Skeletal muscle satellite cell (primary cell): ENCODE data around the gene DNM1.

Experiments
- H3K27me3 ChIP-seq: 2 replicates; pipeline ENCODE4 v1.7.0; 2013; ENCODE audit warnings: low read length; ENCODE audit not compliant: control insufficient read depth, insufficient read depth
- H3K36me3 ChIP-seq: 2 replicates; pipeline ENCODE4 v1.7.0; 2013; ENCODE audit warnings: mild to moderate bottlenecking, control low read depth, low read length; ENCODE audit not compliant: insufficient read depth
- H3K4me1 ChIP-seq: 2 replicates; pipeline ENCODE4 v1.7.0; 2013; ENCODE audit warnings: low read length; ENCODE audit not compliant: control insufficient read depth, insufficient read depth
- H3K4me2 ChIP-seq: 2 replicates; pipeline ENCODE4 v1.7.0; 2013; ENCODE audit warnings: mild to moderate bottlenecking, low read length
- H3K4me3 ChIP-seq: 2 replicates; pipeline ENCODE4 v1.7.0; 2013; ENCODE audit warnings: low read length
- H3K9ac ChIP-seq: 2 replicates; pipeline ENCODE4 v1.7.0; 2013; ENCODE audit warnings: mild to moderate bottlenecking, low read depth, low read length, moderate library complexity
- H3K9me3 ChIP-seq: replicated peaks from 2 replicates; pipeline ENCODE4 v1.7.0; 2013; ENCODE audit warnings: mild to moderate bottlenecking, control low read depth, low read length

The DNM1 gene

GRCh38 chr9:128208946-128209669 is 5.9 kb downstream of the DNM1 start:
- no peaks in the 10 kb centered on the region for H3K36me3 ChIP-seq
- no peaks in the 10 kb centered on the region for H3K9me3 ChIP-seq
- H3K4me2 ChIP-seq, result no peak overlapping the region
- H3K9ac ChIP-seq, result no peak overlapping the region
- no peak overlapping the region for H3K4me3 ChIP-seq
- peaks cover 69% of the 10 kb centered on the region for H3K27me3 ChIP-seq
- H3K4me1 ChIP-seq, result peaks cover 2% of the 10 kb centered on the region

- no peak overlapping the region for H3K4me2 ChIP-seq
- no peaks in the 10 kb centered on the region for H3K9me3 ChIP-seq
- H3K9ac ChIP-seq, result no peak overlapping the region
- H3K4me3 ChIP-seq, result no peak overlapping the region
- no peaks in the 10 kb centered on the region for H3K36me3 ChIP-seq
- peaks cover 49% of the 10 kb centered on the region for H3K27me3 ChIP-seq
- peaks cover 16% of the 10 kb centered on the region for H3K4me1 ChIP-seq
Observed at GRCh38 chr9:128211186-128211980, 8.2 kb downstream of the DNM1 start.

GRCh38 chr9:128211981-128212281 is 8.8 kb downstream of the DNM1 start:
- H3K9me3 ChIP-seq, result no peaks in the 10 kb centered on the region
- H3K4me2 ChIP-seq, result no peak overlapping the region
- H3K36me3 ChIP-seq, result no peaks in the 10 kb centered on the region
- H3K9ac ChIP-seq, result no peak overlapping the region
- H3K27me3 ChIP-seq, result peaks cover 46% of the 10 kb centered on the region
- no peak overlapping the region for H3K4me3 ChIP-seq
- H3K4me1 ChIP-seq, result peaks cover 19% of the 10 kb centered on the region

- no peaks in the 10 kb centered on the region for H3K9me3 ChIP-seq
- no peak overlapping the region for H3K4me3 ChIP-seq
- no peaks in the 10 kb centered on the region for H3K36me3 ChIP-seq
- H3K27me3 ChIP-seq, result peaks cover 41% of the 10 kb centered on the region
- peaks cover 29% of the 10 kb centered on the region for H3K4me1 ChIP-seq
- no peak overlapping the region for H3K9ac ChIP-seq
- no peak overlapping the region for H3K4me2 ChIP-seq
Observed at GRCh38 chr9:128213746-128214497, 10.7 kb downstream of the DNM1 start.

- peaks cover 31% of the 10 kb centered on the region for H3K4me1 ChIP-seq
- H3K9me3 ChIP-seq, result no peaks in the 10 kb centered on the region
- H3K36me3 ChIP-seq, result no peaks in the 10 kb centered on the region
- no peak overlapping the region for H3K4me3 ChIP-seq
- H3K27me3 ChIP-seq, result peaks cover 33% of the 10 kb centered on the region
- H3K4me2 ChIP-seq, result no peak overlapping the region
- no peak overlapping the region for H3K9ac ChIP-seq
Observed at GRCh38 chr9:128214571-128215490, 11.7 kb downstream of the DNM1 start.

- no peak overlapping the region for H3K4me3 ChIP-seq
- peaks cover 31% of the 10 kb centered on the region for H3K4me1 ChIP-seq
- H3K9ac ChIP-seq, result no peak overlapping the region
- H3K9me3 ChIP-seq, result no peaks in the 10 kb centered on the region
- H3K27me3 ChIP-seq, result peaks cover 30% of the 10 kb centered on the region
- no peak overlapping the region for H3K4me2 ChIP-seq
- no peaks in the 10 kb centered on the region for H3K36me3 ChIP-seq
Observed at GRCh38 chr9:128215491-128216409, 12.6 kb downstream of the DNM1 start.

- Histone ChIP-seq H3K27me3 (peaks cover 19% of the 10 kb centered on the region), H3K4me3 (no peak overlapping the region), H3K4me2 (no peak overlapping the region), H3K9me3 (no peaks in the 10 kb centered on the region), H3K36me3 (no peaks in the 10 kb centered on the region), H3K9ac (no peak overlapping the region), H3K4me1 (peaks cover 31% of the 10 kb centered on the region)
Observed at GRCh38 chr9:128216781-128217553, 13.8 kb downstream of the DNM1 start.

GRCh38 chr9:128218172-128218517 is 15.0 kb downstream of the DNM1 start:
- peak overlapping the region; percentile 70 for H3K4me3 ChIP-seq
- H3K9me3 ChIP-seq, result no peaks in the 10 kb centered on the region
- no peak overlapping the region for H3K9ac ChIP-seq
- no peaks in the 10 kb centered on the region for H3K36me3 ChIP-seq
- peaks cover 11% of the 10 kb centered on the region for H3K27me3 ChIP-seq
- peaks cover 31% of the 10 kb centered on the region for H3K4me1 ChIP-seq
- peak overlapping the region; percentile 97 for H3K4me2 ChIP-seq

- peaks cover 31% of the 10 kb centered on the region for H3K4me1 ChIP-seq
- no peak overlapping the region for H3K9ac ChIP-seq
- H3K4me2 ChIP-seq, result peak overlapping the region; percentile 97
- no peaks in the 10 kb centered on the region for H3K9me3 ChIP-seq
- no peaks in the 10 kb centered on the region for H3K36me3 ChIP-seq
- peak overlapping the region; percentile 70 for H3K4me3 ChIP-seq
- H3K27me3 ChIP-seq, result peaks cover 7% of the 10 kb centered on the region
Observed at GRCh38 chr9:128218518-128219389, 15.6 kb downstream of the DNM1 start.
